AG04450 (cell line): ENCODE data around the gene SERHL2. TPM values are rescaled to one million over a fixed set of nuclear protein-coding genes. Genes with fewer than 3 reads are reported as not detected.
"Not testable (repeated sequence)": the region's sequence is repeated elsewhere in the genome, so short reads cannot be mapped to it uniquely, and the experiment has no call there.

Experiments
- CTCF ChIA-PET: fragments of 300-600, 350-600 bp; formaldehyde crosslinking; extraction: SDS; loops from one replicate; lab custom pipeline; 2022; ENCODE audit warnings: antibody characterized with exemption, inconsistent platforms; lab: Charles Lee
- POLR2A ChIA-PET: fragments of 350-600 bp; formaldehyde crosslinking; extraction: SDS; loops from one replicate; lab custom pipeline; 2021; ENCODE audit warnings: antibody characterized with exemption, inconsistent platforms; lab: Yijun Ruan, JAX
- DNase-seq: peaks from one replicate; pipeline ENCODE4 v3.0.0-alpha.2; 2011; ENCODE audit warnings: low read depth, low spot score
- H3K27ac ChIP-seq: one replicate; pipeline ENCODE4 v1.5.1; 2012; ENCODE audit warnings: low read depth, low read length, control low read depth
- H3K27me3 ChIP-seq: one replicate; pipeline ENCODE4 v1.6.0; 2012; ENCODE audit warnings: low read length; ENCODE audit not compliant: control insufficient read depth, insufficient read depth
- H3K4me3 ChIP-seq: 2 replicates; pipeline ENCODE4 v1.5.1; 2011; ENCODE audit warnings: mild to moderate bottlenecking, low read depth, low read length, control low read depth
- H3K9me3 ChIP-seq: 2 replicates; pipeline ENCODE4 v1.5.1; 2012; ENCODE audit warnings: low read length; ENCODE audit not compliant: control insufficient read depth, insufficient read depth
- polyA plus RNA-seq: library from polyadenylated mRNA; depleted of rRNA; stranded (reverse); fragments of >200 nt; gene quantifications from 2 replicates; pipeline ENCODE4 v1.2.3, GENCODE V29; 2011
- TF ChIP-seq, protein P1 (sequence below): IDR thresholded peaks from 2 replicates; pipeline ENCODE4 v1.5.1; 2011; ENCODE audit warnings: low read depth, low read length, control low read depth, inconsistent platforms

The SERHL2 gene
- polyA plus RNA-seq, 1 experiment = 6.6 TPM

GRCh38 chr22:42547562-42547961, 6.2 kb upstream of the SERHL2 start:
- CTCF ChIA-PET = no interaction called here
- TF ChIP-seq, protein P1, sequence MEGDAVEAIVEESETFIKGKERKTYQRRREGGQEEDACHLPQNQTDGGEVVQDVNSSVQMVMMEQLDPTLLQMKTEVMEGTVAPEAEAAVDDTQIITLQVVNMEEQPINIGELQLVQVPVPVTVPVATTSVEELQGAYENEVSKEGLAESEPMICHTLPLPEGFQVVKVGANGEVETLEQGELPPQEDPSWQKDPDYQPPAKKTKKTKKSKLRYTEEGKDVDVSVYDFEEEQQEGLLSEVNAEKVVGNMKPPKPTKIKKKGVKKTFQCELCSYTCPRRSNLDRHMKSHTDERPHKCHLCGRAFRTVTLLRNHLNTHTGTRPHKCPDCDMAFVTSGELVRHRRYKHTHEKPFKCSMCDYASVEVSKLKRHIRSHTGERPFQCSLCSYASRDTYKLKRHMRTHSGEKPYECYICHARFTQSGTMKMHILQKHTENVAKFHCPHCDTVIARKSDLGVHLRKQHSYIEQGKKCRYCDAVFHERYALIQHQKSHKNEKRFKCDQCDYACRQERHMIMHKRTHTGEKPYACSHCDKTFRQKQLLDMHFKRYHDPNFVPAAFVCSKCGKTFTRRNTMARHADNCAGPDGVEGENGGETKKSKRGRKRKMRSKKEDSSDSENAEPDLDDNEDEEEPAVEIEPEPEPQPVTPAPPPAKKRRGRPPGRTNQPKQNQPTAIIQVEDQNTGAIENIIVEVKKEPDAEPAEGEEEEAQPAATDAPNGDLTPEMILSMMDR = no peak
- POLR2A ChIA-PET = no interaction called here

GRCh38 chr22:42548126-42548525, 5.6 kb upstream of the SERHL2 start:
- DNase-seq, H3K4me3 ChIP-seq, CTCF ChIA-PET, H3K27ac ChIP-seq, H3K9me3 ChIP-seq, POLR2A ChIA-PET: not testable (repeated sequence)
- peaks cover 22% of the 10 kb centered on the region for H3K27me3 ChIP-seq

More at GRCh38 chr22:42547562-42547961, 6.2 kb upstream of the SERHL2 start:
- Histone ChIP-seq H3K4me3 (no peak overlapping the region), H3K9me3 (no peaks in the 10 kb centered on the region; the same call in 1 of the 2 replicates), H3K27me3 (peaks cover 22% of the 10 kb centered on the region), H3K27ac (no peak overlapping the region)
- DNase-seq = no peak

DNA sequence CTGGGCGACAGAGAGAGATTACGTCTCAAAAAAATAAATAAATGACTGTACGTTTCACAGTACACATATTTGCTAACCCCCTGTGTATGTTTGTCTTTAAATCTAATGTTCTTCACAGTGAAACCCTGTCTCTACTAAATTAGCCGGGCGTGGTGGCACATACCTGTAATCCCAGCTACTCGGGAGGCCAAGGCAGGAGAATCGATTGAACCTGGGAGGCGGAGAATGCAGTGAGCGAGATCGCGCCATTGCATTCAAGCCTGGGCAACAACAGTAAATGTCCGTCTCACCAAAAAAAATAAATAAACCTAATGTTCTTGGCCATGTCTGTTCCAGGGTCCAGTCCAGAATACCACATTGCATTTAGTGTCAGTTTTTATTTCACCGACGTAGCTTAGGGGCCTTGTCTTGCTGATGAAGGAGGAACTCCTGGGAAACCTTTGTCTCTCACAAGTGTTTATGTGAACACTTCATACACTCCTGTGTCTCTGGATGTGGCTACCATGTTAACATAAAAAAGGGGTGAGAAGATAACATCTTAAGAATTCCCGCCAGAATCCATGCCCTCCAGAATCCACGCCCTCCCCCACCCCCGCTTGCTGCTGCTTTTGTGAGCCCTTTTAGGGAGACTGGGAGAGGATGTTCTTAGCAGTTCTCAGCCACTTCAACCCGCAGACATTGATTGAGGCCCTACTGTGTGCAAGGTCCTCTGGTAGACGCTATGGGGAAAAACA, 5.0 kb upstream of the SERHL2 start:
- Histone ChIP-seq H3K4me3 (no peak overlapping the region), H3K27me3 (peaks cover 22% of the 10 kb centered on the region), H3K27ac (no peak overlapping the region), H3K9me3 (no peaks in the 10 kb centered on the region; the same call in 1 of the 2 replicates)
- CTCF ChIA-PET = no interaction called here
- TF ChIP-seq, protein P1 = no peak
- POLR2A ChIA-PET = interaction anchor here (0.7 kb wide), 1 partner anchor 362 kb away, joined by 3 read pairs; no protein-coding TSS in a partner anchor
- DNase-seq = no peak

GRCh38 chr22:42549331-42550060, 4.3 kb upstream of the SERHL2 start:
- no peak for DNase-seq
- no peak overlapping the region for H3K4me3 ChIP-seq
- POLR2A ChIA-PET = no interaction called here
- no peaks in the 10 kb centered on the region; the same call in 1 of the 2 replicates for H3K9me3 ChIP-seq
- H3K27me3 ChIP-seq = peaks cover 22% of the 10 kb centered on the region
- CTCF ChIA-PET = no interaction called here
- H3K27ac ChIP-seq = no peak overlapping the region
- TF ChIP-seq, protein P1 = no peak

- H3K4me3 ChIP-seq, POLR2A ChIA-PET, H3K9me3 ChIP-seq, CTCF ChIA-PET, H3K27ac ChIP-seq, DNase-seq: not testable (repeated sequence)
- H3K27me3 ChIP-seq = peaks cover 22% of the 10 kb centered on the region
Observed at GRCh38 chr22:42552294-42552647, 1.5 kb upstream of the SERHL2 start.

DNA sequence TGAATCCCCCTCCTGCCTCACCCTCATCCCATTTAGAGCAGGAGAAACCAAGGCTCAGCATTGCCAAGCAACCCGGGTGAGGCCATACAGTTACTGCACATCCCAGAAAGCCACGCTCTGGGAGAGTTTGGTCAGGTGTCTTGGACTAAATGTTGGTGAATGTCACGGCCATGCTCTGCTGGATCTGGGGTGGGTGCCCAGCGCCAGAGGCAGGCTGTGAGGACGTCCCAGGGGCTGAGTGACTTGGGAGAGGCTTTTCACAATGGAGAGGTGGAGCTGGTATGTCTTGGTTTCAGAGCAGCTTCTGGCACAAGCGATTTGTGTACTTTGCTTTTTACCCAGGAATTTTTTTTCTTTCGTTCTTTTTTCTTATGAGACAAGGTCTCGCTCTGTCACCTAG, 6.6 kb downstream of the SERHL2 start:
- CTCF ChIA-PET = no interaction called here
- DNase-seq = no peak
- Histone ChIP-seq H3K27me3 (no peaks in the 10 kb centered on the region), H3K4me3 (no peak overlapping the region), H3K9me3 (no peaks in the 10 kb centered on the region), H3K27ac (no peak overlapping the region)
- POLR2A ChIA-PET = interaction anchor here (0.6 to 1.5 kb wide), 2 partner anchors 51 to 54 kb away, joined by 3 to 6 read pairs; no protein-coding TSS in a partner anchor
- TF ChIP-seq, protein P1 = no peak
